HepG2 (cell line): ENCODE measurements around the gene MYO7B. TPM values are rescaled to one million over a fixed set of nuclear protein-coding genes. Genes with fewer than 3 reads are reported as not detected.

Experiments used
- ATF3 ChIP-seq: sonication (generic); formaldehyde crosslinking; IDR thresholded peaks from 2 replicates; pipeline ENCODE4 v1.4.0; 2020; ENCODE audit warnings: missing genetic modification reagents
- CC2D1A ChIP-seq: sonication (generic); formaldehyde crosslinking; IDR thresholded peaks from 2 replicates; pipeline ENCODE4 v1.8.1; 2023; ENCODE audit warnings: mild to moderate bottlenecking, missing genetic modification reagents
- EP300 ChIP-seq, 3 experiments: sonication (generic) in 1 of 3; formaldehyde crosslinking in 1 of 3; IDR thresholded peaks; 2 replicates each; pipeline versions ENCODE4 v1.5.1 to v1.6.1; 2011 to 2020; ENCODE audit warnings: low read depth in 2 of 3, low read length in 2 of 3, borderline replicate concordance in 1 of 3, improper control_type of control experiment in 1 of 3, mild to moderate bottlenecking in 1 of 3, missing genetic modification reagents in 1 of 3, moderate library complexity in 1 of 3
- HNRNPH1 ChIP-seq: fragments of 200-400 bp; formaldehyde crosslinking; optimal IDR thresholded peaks from 2 replicates; pipeline ENCODE3; 2017; ENCODE audit warnings: mild to moderate bottlenecking, low read depth, low read length
- HNRNPUL1 ChIP-seq: fragments of 200-400 bp; formaldehyde crosslinking; IDR thresholded peaks from 2 replicates; pipeline ENCODE4 v1.6.1; 2017; ENCODE audit warnings: low read depth, mild to moderate bottlenecking, low read length, moderate library complexity
- JDP2 ChIP-seq: sonication (generic); formaldehyde crosslinking; IDR thresholded peaks from 2 replicates; pipeline ENCODE4 v1.8.1; 2022; ENCODE audit warnings: missing genetic modification reagents, borderline replicate concordance
- NFIC ChIP-seq: IDR thresholded peaks from 2 replicates; pipeline ENCODE4 v1.6.1; 2012; ENCODE audit warnings: mild to moderate bottlenecking, low read length, inconsistent platforms
- SALL2 ChIP-seq: sonication (generic); formaldehyde crosslinking; IDR thresholded peaks from 2 replicates; pipeline ENCODE4 v1.8.1; 2023; ENCODE audit warnings: mild to moderate bottlenecking, missing genetic modification reagents, inconsistent platforms
- SETDB1 ChIP-seq: sonication (generic); formaldehyde crosslinking; IDR thresholded peaks from 2 replicates; pipeline ENCODE4 v1.5.1; 2020; ENCODE audit warnings: missing genetic modification reagents, mild to moderate bottlenecking, borderline replicate concordance
- STAT6 ChIP-seq: sonication (generic); formaldehyde crosslinking; IDR thresholded peaks from 2 replicates; pipeline ENCODE4 v1.4.0; 2020; ENCODE audit warnings: missing genetic modification reagents, mild to moderate bottlenecking, borderline replicate concordance
- ZNF253 ChIP-seq: sonication (generic); formaldehyde crosslinking; IDR thresholded peaks from 2 replicates; pipeline ENCODE4 v1.8.0; 2022; ENCODE audit warnings: mild to moderate bottlenecking, missing genetic modification reagents, borderline replicate concordance
- ZNF576 ChIP-seq: sonication (generic); formaldehyde crosslinking; IDR thresholded peaks from 2 replicates; pipeline ENCODE4 v1.4.0; 2020; ENCODE audit warnings: mild to moderate bottlenecking, missing genetic modification reagents
- ZNF672 ChIP-seq: sonication (generic); formaldehyde crosslinking; IDR thresholded peaks from 2 replicates; pipeline ENCODE4 v1.8.1; 2022; ENCODE audit warnings: missing genetic modification reagents
- ZNF678 ChIP-seq: sonication (generic); formaldehyde crosslinking; IDR thresholded peaks from 2 replicates; pipeline ENCODE4 v1.4.0; 2020; ENCODE audit warnings: mild to moderate bottlenecking, missing genetic modification reagents
- ZNF780A ChIP-seq: sonication (generic); formaldehyde crosslinking; IDR thresholded peaks from 2 replicates; pipeline ENCODE4 v1.8.0; 2022; ENCODE audit warnings: mild to moderate bottlenecking, missing genetic modification reagents, moderate library complexity
- polyA plus RNA-seq, 8 experiments: library from polyadenylated mRNA; depleted of rRNA in 3 of 8; stranded (reverse) in 7 of 8; unstranded in 1 of 8; fragments of >200 nt; fragmentation: Illumina TruSeq in 4 of 8; extraction: Trizol in 4 of 8; gene quantifications; 2 replicates each; pipeline versions ENCODE4 v1.2.1 to v1.2.3, GENCODE V29; 2011 to 2016; ENCODE audit warnings: low read depth in 4 of 8, missing spikeins in 1 of 8, mixed read lengths in 1 of 8; ENCODE audit not compliant: insufficient read depth in 1 of 8
- total RNA-seq, 5 experiments: library from RNA; depleted of rRNA; stranded (reverse); fragments of >200 nt; fragmentation: Illumina TruSeq; extraction: Trizol; gene quantifications; 2 replicates each; pipeline ENCODE4 v1.2.3, GENCODE V29; 2016; ENCODE audit warnings: low read depth in 1 of 5
- TF ChIP-seq, protein P1 (sequence below): sonication (generic); formaldehyde crosslinking; IDR thresholded peaks from 2 replicates; pipeline ENCODE4 v1.8.0; 2022; ENCODE audit warnings: mild to moderate bottlenecking, missing genetic modification reagents, moderate library complexity
- TF ChIP-seq, protein P2 (sequence below): sonication (generic); formaldehyde crosslinking; conservative IDR thresholded peaks from 2 replicates; pipeline ENCODE4 v1.8.1; 2023; ENCODE audit warnings: missing genetic modification reagents
- TF ChIP-seq, protein P3 (sequence below): sonication (generic); formaldehyde crosslinking; IDR thresholded peaks from 2 replicates; pipeline ENCODE4 v1.5.0; 2020; ENCODE audit warnings: missing genetic modification reagents

The MYO7B gene
- total and polyA plus RNA-seq, 2 of the 13 experiments (the other 11 are each of a cell fraction or from before 2014, with no cell fraction given) = not detected

GRCh38 chr2:127591221-127591923 lies 55.9 kb downstream of the MYO7B start (continued):
- TF ChIP-seq, protein P1, sequence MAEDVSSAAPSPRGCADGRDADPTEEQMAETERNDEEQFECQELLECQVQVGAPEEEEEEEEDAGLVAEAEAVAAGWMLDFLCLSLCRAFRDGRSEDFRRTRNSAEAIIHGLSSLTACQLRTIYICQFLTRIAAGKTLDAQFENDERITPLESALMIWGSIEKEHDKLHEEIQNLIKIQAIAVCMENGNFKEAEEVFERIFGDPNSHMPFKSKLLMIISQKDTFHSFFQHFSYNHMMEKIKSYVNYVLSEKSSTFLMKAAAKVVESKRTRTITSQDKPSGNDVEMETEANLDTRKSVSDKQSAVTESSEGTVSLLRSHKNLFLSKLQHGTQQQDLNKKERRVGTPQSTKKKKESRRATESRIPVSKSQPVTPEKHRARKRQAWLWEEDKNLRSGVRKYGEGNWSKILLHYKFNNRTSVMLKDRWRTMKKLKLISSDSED (CRISPR knock-in tag) = no peak
- TF ChIP-seq SETDB1 (CRISPR knock-in tag) (no peak), CC2D1A (CRISPR knock-in tag) (no peak), ZNF576 (CRISPR knock-in tag) (no peak), ZNF678 (no peak), ZNF780A (CRISPR knock-in tag) (no peak), JDP2 (no peak), EP300 (IDR thresholded peaks at IDR 0.05; ENCODE audit: low read depth in 2 of 2, low read length in 2 of 2) (no peak), EP300 (CRISPR knock-in tag; IDR thresholded peaks at IDR 0.05; ENCODE audit: borderline replicate concordance) (no peak), HNRNPUL1 (no peak), ATF3 (CRISPR knock-in tag) (no peak), STAT6 (CRISPR knock-in tag) (no peak), ZNF672 (CRISPR knock-in tag) (no peak), ZNF253 (CRISPR knock-in tag) (no peak), SALL2 (CRISPR knock-in tag) (no peak), NFIC (no peak), HNRNPH1 (no peak)
- TF ChIP-seq, protein P2, sequence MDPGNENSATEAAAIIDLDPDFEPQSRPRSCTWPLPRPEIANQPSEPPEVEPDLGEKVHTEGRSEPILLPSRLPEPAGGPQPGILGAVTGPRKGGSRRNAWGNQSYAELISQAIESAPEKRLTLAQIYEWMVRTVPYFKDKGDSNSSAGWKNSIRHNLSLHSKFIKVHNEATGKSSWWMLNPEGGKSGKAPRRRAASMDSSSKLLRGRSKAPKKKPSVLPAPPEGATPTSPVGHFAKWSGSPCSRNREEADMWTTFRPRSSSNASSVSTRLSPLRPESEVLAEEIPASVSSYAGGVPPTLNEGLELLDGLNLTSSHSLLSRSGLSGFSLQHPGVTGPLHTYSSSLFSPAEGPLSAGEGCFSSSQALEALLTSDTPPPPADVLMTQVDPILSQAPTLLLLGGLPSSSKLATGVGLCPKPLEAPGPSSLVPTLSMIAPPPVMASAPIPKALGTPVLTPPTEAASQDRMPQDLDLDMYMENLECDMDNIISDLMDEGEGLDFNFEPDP (CRISPR knock-in tag) = no peak
- TF ChIP-seq, protein P3, sequence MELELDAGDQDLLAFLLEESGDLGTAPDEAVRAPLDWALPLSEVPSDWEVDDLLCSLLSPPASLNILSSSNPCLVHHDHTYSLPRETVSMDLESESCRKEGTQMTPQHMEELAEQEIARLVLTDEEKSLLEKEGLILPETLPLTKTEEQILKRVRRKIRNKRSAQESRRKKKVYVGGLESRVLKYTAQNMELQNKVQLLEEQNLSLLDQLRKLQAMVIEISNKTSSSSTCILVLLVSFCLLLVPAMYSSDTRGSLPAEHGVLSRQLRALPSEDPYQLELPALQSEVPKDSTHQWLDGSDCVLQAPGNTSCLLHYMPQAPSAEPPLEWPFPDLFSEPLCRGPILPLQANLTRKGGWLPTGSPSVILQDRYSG (CRISPR knock-in tag) = no peak
